Effector memory CD8-positive, alpha-beta T cell (primary cell): ENCODE data around the gene KLHL21.
A peak's percentile ranks its signal among the peaks of the same experiment; 100 is the strongest.

Source experiments
- ATAC-seq: fragments of 150-1000 bp; cut with Tn5 transposase; replicated peaks from 2 replicates; pipeline ENCODE4 v1.10.0; 2021; ENCODE audit warnings: mild to moderate bottlenecking, moderate library complexity
- DNase-seq, 3 experiments: peaks; one replicate each; pipeline ENCODE4 v3.0.0; 2021
- H3K27ac Mint-ChIP-seq, 2 donors: one replicate each; pipeline ENCODE4 v1.8.0; 2022; ENCODE audit warnings: mild to moderate bottlenecking in 2 of 2, mixed read lengths in 2 of 2, moderate library complexity in 2 of 2
- H3K27me3 Mint-ChIP-seq, 2 donors: one replicate each; pipeline ENCODE4 v1.8.0; 2022; ENCODE audit warnings: mixed read lengths in 2 of 2
- H3K36me3 Mint-ChIP-seq: one replicate; pipeline ENCODE4 v1.8.0; 2022; ENCODE audit warnings: mild to moderate bottlenecking, moderate library complexity, mixed read lengths; ENCODE audit not compliant: insufficient read depth
- H3K4me1 Mint-ChIP-seq, 2 donors: one replicate each; pipeline ENCODE4 v1.8.0; 2022; ENCODE audit warnings: low read depth in 2 of 2, mixed read lengths in 2 of 2
- H3K4me3 Mint-ChIP-seq, 2 donors: one replicate each; pipeline ENCODE4 v1.8.0; 2022; ENCODE audit warnings: mild to moderate bottlenecking in 2 of 2, mixed read lengths in 2 of 2, moderate library complexity in 2 of 2
- H3K9me3 Mint-ChIP-seq, 2 donors: one replicate each; pipeline ENCODE4 v1.8.0; 2022; ENCODE audit warnings: mixed read lengths in 2 of 2

The KLHL21 gene

DNA sequence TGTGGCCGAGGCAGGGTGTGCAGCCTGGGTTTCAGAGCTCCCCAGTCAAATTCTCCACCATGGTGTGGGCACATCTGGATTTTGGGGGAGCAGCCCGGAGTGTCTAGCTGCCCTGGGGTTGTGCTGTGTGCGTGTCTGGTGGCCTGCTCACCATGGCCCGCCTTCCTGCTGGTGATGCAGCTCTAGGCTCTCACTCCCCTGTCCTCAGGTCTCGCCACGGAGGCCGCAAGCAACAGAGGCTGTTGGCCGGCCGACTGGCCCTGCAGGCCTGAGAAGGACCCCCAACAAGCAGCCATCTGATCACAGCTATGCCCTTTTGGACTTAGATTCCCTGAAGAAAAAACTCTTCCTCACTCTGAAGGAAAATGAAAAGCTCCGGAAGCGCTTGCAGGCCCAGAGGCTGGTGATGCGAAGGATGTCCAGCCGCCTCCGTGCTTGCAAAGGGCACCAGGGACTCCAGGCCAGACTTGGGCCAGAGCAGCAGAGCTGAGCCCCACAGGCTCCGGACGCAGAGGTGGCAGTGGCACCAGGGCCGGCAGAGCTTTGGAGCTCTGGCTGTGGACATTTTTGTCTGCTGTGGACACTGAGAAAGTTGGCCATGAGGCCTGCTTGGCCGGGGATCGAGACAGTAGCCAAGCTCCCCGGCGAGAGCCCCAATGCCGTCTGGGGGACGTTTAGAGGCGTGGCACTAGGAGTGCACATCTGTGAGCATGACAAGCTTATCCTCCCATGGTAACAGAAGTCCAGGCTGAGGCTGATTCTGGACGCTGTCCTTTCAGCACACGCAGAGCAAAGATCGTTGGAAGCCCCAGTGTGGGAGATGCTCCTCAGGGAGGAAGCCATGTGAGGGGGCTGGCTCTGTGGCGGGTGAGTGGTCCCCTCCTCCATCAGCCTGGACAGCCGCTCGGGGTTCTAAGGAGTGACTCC is 30.2 kb upstream of the KLHL21 start:
- Mint-ChIP-seq H3K27me3 (no peaks in the 10 kb centered on the region), H3K4me1 (peaks cover 6% of the 10 kb centered on the region in 2 donors), H3K9me3 (no peaks in the 10 kb centered on the region), H3K27ac (no peak overlapping the region), H3K36me3 (peaks cover 62% of the 10 kb centered on the region), H3K4me3 (no peak overlapping the region)
- ATAC-seq, result no peak
- DNase-seq, result no peak

DNA sequence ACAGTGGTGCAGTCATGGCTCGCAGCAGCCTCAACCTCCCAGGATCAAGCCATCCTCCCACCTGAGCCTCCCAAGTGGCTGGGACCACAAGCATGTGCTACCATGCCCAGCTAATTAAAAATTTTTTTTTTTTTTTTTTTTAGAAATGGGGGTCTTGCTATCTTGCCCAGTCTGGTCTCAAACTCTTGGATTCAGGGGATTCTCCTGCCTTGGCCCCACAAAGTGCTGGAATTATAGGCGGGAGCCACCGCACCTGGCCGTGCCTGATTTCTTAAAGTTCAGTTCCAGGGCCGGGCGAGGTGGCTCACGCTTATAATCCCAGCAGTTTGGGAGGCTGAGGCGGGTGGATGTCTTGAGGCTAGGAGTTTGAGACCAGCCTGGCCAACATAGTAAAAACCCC is 28.4 kb upstream of the KLHL21 start:
- DNase-seq, result no peak
- H3K27me3 Mint-ChIP-seq, result no peaks in the 10 kb centered on the region
- no peak overlapping the region for H3K27ac Mint-ChIP-seq
- peaks cover 22 to 24% of the 10 kb centered on the region in 2 donors for H3K4me1 Mint-ChIP-seq
- no peak overlapping the region for H3K4me3 Mint-ChIP-seq
- H3K9me3 Mint-ChIP-seq, result no peaks in the 10 kb centered on the region
- no peak for ATAC-seq
- peaks cover 57% of the 10 kb centered on the region for H3K36me3 Mint-ChIP-seq

- no peak for DNase-seq
- Mint-ChIP-seq H3K4me1 (peaks cover 26 to 27% of the 10 kb centered on the region in 2 donors), H3K9me3 (no peaks in the 10 kb centered on the region), H3K27me3 (no peaks in the 10 kb centered on the region), H3K4me3 (no peak overlapping the region), H3K27ac (peak overlapping the region in 1 of 2 donors; percentile 71), H3K36me3 (peaks cover 52% of the 10 kb centered on the region)
- no peak for ATAC-seq
These were observed 27.4 kb upstream of the KLHL21 start for GRCh38 chr1:6630027-6630426.

- H3K4me1 Mint-ChIP-seq, result peaks cover 31% of the 10 kb centered on the region in 2 donors
- ATAC-seq, result no peak
- peak overlapping the region in 1 of 2 donors; percentile 71 for H3K27ac Mint-ChIP-seq
- H3K9me3 Mint-ChIP-seq, result no peaks in the 10 kb centered on the region
- no peaks in the 10 kb centered on the region for H3K27me3 Mint-ChIP-seq
- no peak overlapping the region for H3K4me3 Mint-ChIP-seq
- H3K36me3 Mint-ChIP-seq, result peaks cover 42% of the 10 kb centered on the region
- DNase-seq, result no peak
These were observed 26.4 kb upstream of the KLHL21 start for GRCh38 chr1:6628971-6629479.

GRCh38 chr1:6627841-6628545 is 25.3 kb upstream of the KLHL21 start:
- Mint-ChIP-seq H3K36me3 (peaks cover 34% of the 10 kb centered on the region), H3K4me3 (peak overlapping the region in 1 of 2 donors; percentile 56), H3K4me1 (peaks cover 31 to 32% of the 10 kb centered on the region in 2 donors), H3K27ac (peak overlapping the region; percentile 73 to 90), H3K9me3 (no peaks in the 10 kb centered on the region), H3K27me3 (no peaks in the 10 kb centered on the region)
- ATAC-seq (no peak), DNase-seq (no peak)

GRCh38 chr1:6627031-6627430 is 24.4 kb upstream of the KLHL21 start:
- no peak for ATAC-seq

GRCh38 chr1:6625584-6626149 is 23.0 kb upstream of the KLHL21 start:
- H3K27me3 Mint-ChIP-seq, result no peaks in the 10 kb centered on the region
- peak overlapping the region; percentile 82 to 86 for H3K27ac Mint-ChIP-seq
- peaks cover 31 to 32% of the 10 kb centered on the region in 2 donors for H3K4me1 Mint-ChIP-seq
- peak overlapping the region; percentile 84 to 85 for H3K4me3 Mint-ChIP-seq
- peaks cover 27% of the 10 kb centered on the region for H3K36me3 Mint-ChIP-seq
- H3K9me3 Mint-ChIP-seq, result no peaks in the 10 kb centered on the region
- ATAC-seq, result no peak
- no peak for DNase-seq

More at GRCh38 chr1:6627031-6627430, 24.4 kb upstream of the KLHL21 start:
- Mint-ChIP-seq H3K4me1 (peaks cover 31 to 32% of the 10 kb centered on the region in 2 donors), H3K27me3 (no peaks in the 10 kb centered on the region), H3K36me3 (peaks cover 24% of the 10 kb centered on the region), H3K4me3 (peak overlapping the region; percentile 84 to 85), H3K27ac (no peak overlapping the region), H3K9me3 (no peaks in the 10 kb centered on the region)
- no peak for DNase-seq

DNA sequence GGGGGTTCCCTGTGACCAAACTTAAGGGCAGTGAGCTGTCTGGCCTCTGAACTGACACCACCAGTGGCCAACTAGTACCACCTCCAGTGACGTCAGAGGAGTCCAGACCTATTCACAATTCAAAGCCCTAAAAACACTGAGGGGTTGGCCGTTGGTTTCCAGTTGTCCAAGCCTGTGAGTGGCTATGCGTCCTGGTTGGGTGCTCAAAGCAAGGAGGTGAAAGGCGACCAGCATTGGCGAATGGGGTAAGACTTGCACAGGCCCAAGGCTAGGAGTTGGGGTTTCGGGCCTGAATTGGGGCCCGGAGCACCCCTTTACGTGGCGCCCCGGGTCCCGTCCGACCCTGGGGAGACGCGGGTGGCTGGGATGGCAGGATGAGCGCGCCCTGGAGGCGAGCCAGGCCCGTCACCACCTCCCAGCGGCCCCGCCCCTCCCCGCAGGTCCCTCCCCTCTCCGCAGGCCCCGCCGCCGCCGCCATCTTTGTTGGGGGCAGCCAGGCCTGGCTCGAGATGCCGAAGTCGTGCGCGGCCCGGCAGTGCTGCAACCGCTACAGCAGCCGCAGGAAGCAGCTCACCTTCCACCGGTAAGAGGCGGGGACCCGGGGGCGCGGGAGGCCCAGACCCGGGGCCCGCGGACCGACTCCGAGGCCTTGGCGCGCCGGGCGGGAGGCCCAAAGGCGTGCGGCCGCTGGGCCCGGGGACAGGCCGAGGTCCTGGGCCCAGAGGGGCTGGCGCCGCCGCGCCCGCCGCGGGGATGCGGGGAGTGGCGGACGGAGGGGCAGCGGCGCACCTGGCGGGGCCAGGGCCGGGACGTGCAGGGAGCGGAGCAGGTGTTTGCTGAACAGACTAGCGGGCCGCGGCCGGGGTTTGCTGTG is 22.3 kb upstream of the KLHL21 start, which contains the start of gene THAP3:
Gene THAP3, plus strand, starts transcription at position 159 of the 874 bp plus-strand sequence. Its CDS starts 351 bp downstream, at position 510.
- ATAC-seq (peak; percentile 95), DNase-seq (peak; percentile 83 to 84 (median 83))
- peaks cover 25% of the 10 kb centered on the region for H3K36me3 Mint-ChIP-seq
- H3K9me3 Mint-ChIP-seq, result no peaks in the 10 kb centered on the region
- H3K4me1 Mint-ChIP-seq, result peaks cover 31 to 35% of the 10 kb centered on the region in 2 donors
- peak within 1 kb of the TSS; percentile 82 to 86 for H3K27ac Mint-ChIP-seq
- no peaks in the 10 kb centered on the region for H3K27me3 Mint-ChIP-seq
- peak within 1 kb of the TSS; percentile 84 to 85 for H3K4me3 Mint-ChIP-seq

GRCh38 chr1:6623269-6623965 is 20.7 kb upstream of the KLHL21 start:
- ATAC-seq, result no peak
- Mint-ChIP-seq H3K4me1 (peaks cover 27 to 33% of the 10 kb centered on the region in 2 donors), H3K27ac (no peak overlapping the region), H3K4me3 (no peak overlapping the region), H3K36me3 (peaks cover 27% of the 10 kb centered on the region), H3K27me3 (no peaks in the 10 kb centered on the region), H3K9me3 (no peaks in the 10 kb centered on the region)
- DNase-seq, result no peak

DNA sequence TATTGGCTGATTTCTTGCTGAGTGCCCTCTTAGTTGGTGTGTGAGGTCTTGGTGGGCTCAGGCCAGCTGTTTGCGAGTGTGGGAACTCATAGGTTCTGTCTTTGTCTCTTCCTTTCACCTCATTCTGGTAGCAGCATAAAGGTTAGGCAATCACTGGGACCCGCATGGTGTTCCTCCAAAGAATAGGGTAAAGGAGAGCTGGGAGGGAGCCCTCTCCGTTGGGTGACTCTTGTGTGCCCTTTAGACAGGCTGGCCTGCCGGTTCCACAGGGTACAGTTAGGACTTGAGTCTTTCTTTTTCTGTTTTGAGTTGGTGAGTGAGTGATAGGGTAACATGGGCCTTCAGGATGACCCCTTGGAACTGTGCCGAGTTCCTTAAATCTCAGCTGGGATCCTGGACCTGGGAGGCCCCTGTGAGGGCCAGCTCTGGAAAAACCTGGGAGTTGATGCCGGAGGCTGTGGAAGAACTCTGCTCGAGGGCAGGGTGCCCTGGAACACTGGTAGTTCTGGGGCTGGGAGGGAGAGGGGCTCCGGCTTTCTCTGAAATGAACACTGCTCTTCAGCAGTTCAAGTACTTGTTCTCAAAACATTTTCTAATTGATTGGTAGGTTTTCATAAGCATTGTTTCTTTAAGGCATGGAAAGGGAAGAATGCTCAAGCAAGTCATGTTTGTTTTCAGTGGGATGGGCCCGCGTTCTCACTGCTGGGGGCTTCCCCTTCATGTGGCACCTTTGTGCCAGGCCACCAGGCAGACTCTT is 19.9 kb upstream of the KLHL21 start:
- H3K27ac Mint-ChIP-seq, result no peak overlapping the region
- no peaks in the 10 kb centered on the region for H3K27me3 Mint-ChIP-seq
- ATAC-seq, result no peak
- H3K9me3 Mint-ChIP-seq, result no peaks in the 10 kb centered on the region
- peaks cover 22 to 28% of the 10 kb centered on the region in 2 donors for H3K4me1 Mint-ChIP-seq
- H3K36me3 Mint-ChIP-seq, result peaks cover 24% of the 10 kb centered on the region
- H3K4me3 Mint-ChIP-seq, result no peak overlapping the region
- DNase-seq, result no peak

DNA sequence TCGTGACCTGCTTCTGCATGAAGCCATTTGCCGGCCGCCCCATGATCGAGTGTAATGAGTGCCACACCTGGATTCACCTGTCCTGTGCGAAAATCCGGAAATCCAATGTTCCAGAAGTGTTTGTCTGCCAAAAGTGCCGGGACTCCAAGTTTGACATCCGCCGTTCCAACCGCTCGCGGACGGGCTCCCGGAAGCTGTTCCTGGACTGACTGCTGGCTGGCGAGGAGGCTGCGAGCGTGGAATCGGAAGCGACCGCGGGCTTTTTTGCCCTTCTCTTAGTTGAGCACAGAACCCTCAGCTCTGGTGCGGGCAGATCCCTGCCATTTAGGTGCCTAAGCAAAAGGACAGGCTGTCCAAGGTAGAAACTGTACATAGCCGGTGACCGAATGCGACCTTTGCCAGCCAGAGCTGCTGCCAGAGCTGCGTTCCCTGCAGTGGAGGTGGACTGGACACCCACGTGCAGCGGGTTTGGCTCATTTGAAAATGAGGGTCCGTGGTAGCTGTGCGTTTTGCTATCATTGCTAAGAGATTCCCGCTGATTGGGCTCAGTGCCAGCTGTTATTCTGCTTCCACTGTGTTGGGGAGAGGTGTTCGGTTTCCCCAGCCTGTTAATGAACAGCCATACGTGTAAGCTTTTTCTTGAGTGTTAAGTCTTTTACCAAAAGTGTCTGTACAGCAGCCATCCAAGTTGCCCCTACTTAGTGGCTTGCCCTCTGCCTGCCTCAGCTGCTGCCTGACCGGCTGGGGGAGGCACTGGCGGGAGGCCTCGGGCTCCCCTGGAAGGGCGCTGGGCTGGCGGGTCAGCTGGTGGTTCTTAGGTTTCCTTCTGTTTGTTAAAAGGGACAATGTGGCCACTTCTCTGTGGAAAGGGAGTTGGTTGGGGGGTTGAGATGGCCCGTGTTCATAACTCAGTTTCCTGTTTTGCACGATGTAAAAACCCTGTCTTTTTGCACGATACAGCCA is 19.0 kb upstream of the KLHL21 start:
- Mint-ChIP-seq H3K27ac (no peak overlapping the region), H3K4me3 (no peak overlapping the region), H3K27me3 (no peaks in the 10 kb centered on the region), H3K4me1 (peaks cover 13 to 20% of the 10 kb centered on the region in 2 donors), H3K9me3 (no peaks in the 10 kb centered on the region), H3K36me3 (peaks cover 28% of the 10 kb centered on the region)
- DNase-seq (no peak), ATAC-seq (no peak)
